Hepatocyte (in vitro differentiated cells): ENCODE measurements around the gene WDFY2.

ENCODE experiments used
- EZH2 ChIP-seq: fragments of 200-600 bp; sonication (generic); IDR thresholded peaks from 2 replicates; pipeline ENCODE4 v1.6.1; 2016; ENCODE audit warnings: antibody characterized with exemption, mild to moderate bottlenecking, borderline replicate concordance
- EZH2phosphoT487 ChIP-seq: fragments of 200-600 bp; sonication (generic); IDR thresholded peaks from one replicate; pipeline ENCODE4 v1.6.1; 2018; ENCODE audit warnings: antibody characterized with exemption, mild to moderate bottlenecking, low read depth, moderate library complexity; ENCODE audit not compliant: unreplicated experiment, severe bottlenecking
- TF ChIP-seq, protein P1 (sequence below): fragments of 200-600 bp; sonication (generic); IDR thresholded peaks from 2 replicates; pipeline ENCODE4 v1.5.1; 2016; ENCODE audit warnings: antibody characterized with exemption, mild to moderate bottlenecking; ENCODE audit not compliant: poor library complexity

DNA sequence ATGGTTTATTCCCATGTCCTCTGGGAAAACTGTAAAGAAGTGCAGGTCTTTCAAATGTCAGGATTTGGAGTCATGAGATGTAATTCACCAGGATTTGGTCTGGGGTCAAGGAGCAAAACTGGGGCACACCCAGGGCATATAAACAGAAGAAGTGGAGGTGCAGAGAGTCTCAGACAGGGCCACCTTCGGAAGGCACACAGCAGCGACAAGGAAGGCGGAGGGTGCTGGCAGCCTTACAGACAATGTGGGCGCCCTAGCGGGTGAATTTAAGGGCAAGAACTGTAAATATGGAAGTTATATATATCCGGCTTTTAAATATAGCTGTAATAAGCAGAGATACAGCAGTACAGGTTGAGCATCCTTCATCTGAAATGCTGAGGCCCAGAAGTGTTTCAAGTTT, 188.5 kb downstream of the WDFY2 start:
- TF ChIP-seq, protein P1, sequence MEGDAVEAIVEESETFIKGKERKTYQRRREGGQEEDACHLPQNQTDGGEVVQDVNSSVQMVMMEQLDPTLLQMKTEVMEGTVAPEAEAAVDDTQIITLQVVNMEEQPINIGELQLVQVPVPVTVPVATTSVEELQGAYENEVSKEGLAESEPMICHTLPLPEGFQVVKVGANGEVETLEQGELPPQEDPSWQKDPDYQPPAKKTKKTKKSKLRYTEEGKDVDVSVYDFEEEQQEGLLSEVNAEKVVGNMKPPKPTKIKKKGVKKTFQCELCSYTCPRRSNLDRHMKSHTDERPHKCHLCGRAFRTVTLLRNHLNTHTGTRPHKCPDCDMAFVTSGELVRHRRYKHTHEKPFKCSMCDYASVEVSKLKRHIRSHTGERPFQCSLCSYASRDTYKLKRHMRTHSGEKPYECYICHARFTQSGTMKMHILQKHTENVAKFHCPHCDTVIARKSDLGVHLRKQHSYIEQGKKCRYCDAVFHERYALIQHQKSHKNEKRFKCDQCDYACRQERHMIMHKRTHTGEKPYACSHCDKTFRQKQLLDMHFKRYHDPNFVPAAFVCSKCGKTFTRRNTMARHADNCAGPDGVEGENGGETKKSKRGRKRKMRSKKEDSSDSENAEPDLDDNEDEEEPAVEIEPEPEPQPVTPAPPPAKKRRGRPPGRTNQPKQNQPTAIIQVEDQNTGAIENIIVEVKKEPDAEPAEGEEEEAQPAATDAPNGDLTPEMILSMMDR = no peak
- TF ChIP-seq EZH2 (no peak), EZH2phosphoT487 (no peak)
